DMS79 (cell line): ENCODE results near the gene RASA2.
"Not testable (repeated sequence)": the region's sequence is repeated elsewhere in the genome, so short reads cannot be mapped to it uniquely, and the experiment has no call there.

Source experiments
- DNase-seq: peaks from one replicate; lab custom pipeline; 2025; lab: John Stamatoyannopoulos, UW

The RASA2 gene

GRCh38 chr3:141498598-141499223, 11.9 kb downstream of the RASA2 start:
- no peak for DNase-seq

GRCh38 chr3:141499284-141499683, 12.5 kb downstream of the RASA2 start:
- no peak for DNase-seq

- no peak for DNase-seq
Measured at GRCh38 chr3:141499965-141500364, 13.1 kb downstream of the RASA2 start.

- no peak for DNase-seq
Measured at GRCh38 chr3:141500397-141500796, 13.6 kb downstream of the RASA2 start.

- DNase-seq, result no peak
Measured at GRCh38 chr3:141505166-141505565, 18.3 kb downstream of the RASA2 start.

- no peak for DNase-seq
Measured at GRCh38 chr3:141506071-141506470, 19.2 kb downstream of the RASA2 start.

- DNase-seq, result no peak
Measured at GRCh38 chr3:141507392-141508066, 20.7 kb downstream of the RASA2 start.

- no peak for DNase-seq
Measured at GRCh38 chr3:141508067-141508436, 21.2 kb downstream of the RASA2 start.

GRCh38 chr3:141511361-141511760, 24.5 kb downstream of the RASA2 start:
- DNase-seq, result no peak

- DNase-seq, result no peak
Measured at GRCh38 chr3:141514382-141514781, 27.6 kb downstream of the RASA2 start.

- no peak for DNase-seq
Measured at GRCh38 chr3:141519587-141519986, 32.8 kb downstream of the RASA2 start.

GRCh38 chr3:141521781-141522180, 35.0 kb downstream of the RASA2 start:
- DNase-seq, result no peak

GRCh38 chr3:141523615-141524375, 37.0 kb downstream of the RASA2 start:
- no peak for DNase-seq

- DNase-seq, result no peak
Measured at GRCh38 chr3:141524988-141525387, 38.2 kb downstream of the RASA2 start.

GRCh38 chr3:141525814-141526213, 39.0 kb downstream of the RASA2 start:
- no peak for DNase-seq

GRCh38 chr3:141526709-141527108, 39.9 kb downstream of the RASA2 start:
- no peak for DNase-seq

GRCh38 chr3:141528800-141529199, 42.0 kb downstream of the RASA2 start:
- DNase-seq, result no peak

GRCh38 chr3:141529256-141529655, 42.4 kb downstream of the RASA2 start:
- DNase-seq, result no peak

GRCh38 chr3:141529717-141530414, 43.0 kb downstream of the RASA2 start:
- no peak for DNase-seq

GRCh38 chr3:141530415-141530768, 43.6 kb downstream of the RASA2 start:
- no peak for DNase-seq

- no peak for DNase-seq
Measured at GRCh38 chr3:141532609-141533008, 45.8 kb downstream of the RASA2 start.

GRCh38 chr3:141536017-141536416, 49.2 kb downstream of the RASA2 start:
- not testable (repeated sequence) for DNase-seq

GRCh38 chr3:141537856-141538255, 51.0 kb downstream of the RASA2 start:
- no peak for DNase-seq
